GM23338 (cell line): Measurements from ENCODE around the gene KLC3. TPM values are rescaled to one million over a fixed set of nuclear protein-coding genes. Genes with fewer than 3 reads are reported as not detected.

Experiments used
- ATAC-seq: fragments of 200-7000 bp; cut with Tn5 transposase; 3 replicates; pipeline ENCODE4 v1.9.1; 2020
- DNase-seq: peaks from one replicate; pipeline ENCODE4 v3.0.0-alpha.2; 2015; ENCODE audit warnings: low spot score
- H2AFZ ChIP-seq: fragments of 200-600 bp; sonication (generic); 2 replicates; pipeline ENCODE4 v1.8.0; 2016; ENCODE audit warnings: antibody characterized with exemption, mild to moderate bottlenecking, moderate library complexity
- H3F3A ChIP-seq: fragments of 200-600 bp; sonication (generic); replicated peaks from 2 replicates; pipeline ENCODE4 v1.8.0; 2017; ENCODE audit warnings: antibody characterized with exemption, mixed run types, low read depth
- H3K27ac ChIP-seq: fragments of 200-600 bp; sonication (generic); 2 replicates; pipeline ENCODE4 v1.6.1; 2016; ENCODE audit warnings: low read depth
- H3K27me3 ChIP-seq: fragments of 200-600 bp; sonication (generic); 2 replicates; pipeline ENCODE4 v1.8.0; 2016; ENCODE audit warnings: mild to moderate bottlenecking, mixed run types, moderate library complexity; ENCODE audit not compliant: insufficient read depth
- H3K36me3 ChIP-seq: fragments of 200-600 bp; sonication (generic); 2 replicates; pipeline ENCODE4 v1.8.0; 2016; ENCODE audit warnings: mild to moderate bottlenecking; ENCODE audit not compliant: insufficient read depth
- H3K4me1 ChIP-seq: fragments of 200-600 bp; sonication (generic); 2 replicates; pipeline ENCODE4 v1.8.0; 2016; ENCODE audit warnings: mild to moderate bottlenecking, moderate library complexity; ENCODE audit not compliant: insufficient read depth
- H3K4me2 ChIP-seq: fragments of 200-600 bp; sonication (generic); 2 replicates; pipeline ENCODE4 v1.7.1; 2017; ENCODE audit warnings: mixed run types
- H3K4me3 ChIP-seq: fragments of 200-600 bp; sonication (generic); 2 replicates; pipeline ENCODE4 v1.6.1; 2016; ENCODE audit warnings: mixed run types
- H3K79me2 ChIP-seq: fragments of 200-600 bp; sonication (generic); replicated peaks from 2 replicates; pipeline ENCODE4 v1.8.0; 2017; ENCODE audit warnings: mild to moderate bottlenecking; ENCODE audit not compliant: insufficient read depth
- H3K9me2 ChIP-seq: fragments of 200-600 bp; sonication (generic); 2 replicates; pipeline ENCODE4 v1.8.0; 2017; ENCODE audit not compliant: insufficient read depth
- H4K20me1 ChIP-seq: fragments of 200-600 bp; sonication (generic); replicated peaks from 2 replicates; pipeline ENCODE4 v1.8.0; 2017; ENCODE audit warnings: mild to moderate bottlenecking; ENCODE audit not compliant: insufficient read depth
- H3K27ac Mint-ChIP-seq: 2 replicates; pipeline ENCODE4 v1.8.0; 2020; ENCODE audit warnings: inconsistent platforms, mild to moderate bottlenecking, moderate library complexity, mixed read lengths
- H3K27me3 Mint-ChIP-seq: 3 replicates; pipeline ENCODE4 v1.8.0; 2022; ENCODE audit warnings: low read depth, mild to moderate bottlenecking, moderate library complexity, mixed read lengths, inconsistent platforms; ENCODE audit not compliant: insufficient read depth, poor library complexity
- H3K36me3 Mint-ChIP-seq: 3 replicates; pipeline ENCODE4 v1.8.0; 2021; ENCODE audit warnings: low read depth, mild to moderate bottlenecking, inconsistent platforms, moderate library complexity, mixed read lengths
- H3K4me1 Mint-ChIP-seq: 3 replicates; pipeline ENCODE4 v1.8.0; 2020; ENCODE audit warnings: mild to moderate bottlenecking, inconsistent platforms, mixed read lengths
- H3K4me3 Mint-ChIP-seq: 3 replicates; pipeline ENCODE4 v1.8.0; 2021; ENCODE audit warnings: moderate library complexity, mild to moderate bottlenecking, inconsistent platforms, mixed read lengths
- H3K9me3 Mint-ChIP-seq: 3 replicates; pipeline ENCODE4 v1.8.0; 2020; ENCODE audit warnings: moderate library complexity, mild to moderate bottlenecking, inconsistent platforms, mixed read lengths
- CREB1 ChIP-seq: fragments of 250-450 bp; sonication (Bioruptor Pico); IDR thresholded peaks from 2 replicates; pipeline ENCODE4 v1.5.0; 2020; ENCODE audit warnings: low read depth, mild to moderate bottlenecking, moderate library complexity
- EZH2phosphoT487 ChIP-seq: fragments of 200-600 bp; sonication (generic); IDR thresholded peaks from one replicate; pipeline ENCODE4 v1.8.1; 2018; ENCODE audit warnings: antibody characterized with exemption; ENCODE audit not compliant: unreplicated experiment
- JUNB ChIP-seq: IDR thresholded peaks from one replicate; pipeline ENCODE4 v1.6.1; 2016; ENCODE audit warnings: antibody characterized with exemption; ENCODE audit not compliant: unreplicated experiment
- NANOG ChIP-seq: IDR thresholded peaks from 2 replicates; pipeline ENCODE4 v1.6.1; 2016; ENCODE audit warnings: antibody characterized with exemption, borderline replicate concordance
- POLR2AphosphoS5 ChIP-seq: IDR thresholded peaks from 2 replicates; pipeline ENCODE4 v1.6.1; 2016; ENCODE audit warnings: antibody characterized with exemption, low read depth
- STAT1 ChIP-seq: IDR thresholded peaks from one replicate; pipeline ENCODE4 v1.6.1; 2016; ENCODE audit warnings: antibody characterized with exemption; ENCODE audit not compliant: unreplicated experiment
- ZNF114 ChIP-seq: fragments of 250-450 bp; sonication (Bioruptor Pico); IDR thresholded peaks from 2 replicates; pipeline ENCODE4 v1.5.0; 2020; ENCODE audit warnings: mild to moderate bottlenecking, moderate library complexity
- ZNF331 ChIP-seq: fragments of 250-450 bp; sonication (Bioruptor Pico); IDR thresholded peaks from 2 replicates; pipeline ENCODE4 v1.5.0; 2020; ENCODE audit warnings: low read depth, mild to moderate bottlenecking, moderate library complexity
- polyA plus RNA-seq: library from polyadenylated mRNA; unstranded; fragments of >200 nt; fragmentation: Nextera tagmentation; extraction: Ambion mirVana; gene quantifications from 2 replicates; pipeline ENCODE4 v1.2.1, GENCODE V29; 2016
- total RNA-seq: library from RNA; depleted of rRNA; stranded (reverse); fragments of >200 nt; shearing (Covaris generic); gene quantifications from 2 replicates; pipeline ENCODE4 v1.2.3, GENCODE V29; 2014
- TF ChIP-seq, protein P1 (sequence below), 2 experiments: fragments of 200-600 bp in 1 of 2; sonication (generic) in 1 of 2; conservative IDR thresholded peaks; 2 replicates each; pipeline versions ENCODE4 v1.5.1 to v1.6.1; 2016 to 2017; ENCODE audit warnings: antibody characterized with exemption in 2 of 2, low read depth in 2 of 2, mild to moderate bottlenecking in 2 of 2, moderate library complexity in 1 of 2
- TF ChIP-seq, protein P2 (sequence below): IDR thresholded peaks from 2 replicates; pipeline ENCODE4 v1.6.1; 2016; ENCODE audit warnings: antibody characterized with exemption

Gene KLC3
- total and polyA plus RNA-seq, 2 experiments from 2014 or later, result 3.1 to 6.4 TPM

DNA sequence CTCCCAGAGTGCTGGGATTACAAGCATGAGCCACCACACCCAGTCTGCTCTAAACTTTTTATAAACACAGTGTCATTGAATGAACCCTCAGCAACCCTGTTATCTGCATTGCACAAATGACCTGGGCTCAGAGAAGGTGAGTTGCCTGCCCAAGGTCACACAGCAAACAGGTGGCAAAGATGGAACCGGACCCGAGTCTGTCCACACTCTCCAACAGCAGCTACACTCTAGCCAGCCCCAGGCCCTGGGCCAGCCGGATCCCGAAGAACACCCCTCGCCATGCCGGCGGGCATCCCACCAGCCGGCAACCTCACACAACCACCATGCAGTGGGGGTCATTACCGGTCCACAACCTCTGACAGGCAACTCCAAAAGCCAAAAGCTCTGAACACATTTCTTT is 15.4 kb downstream of the KLC3 start (continued):
- TF ChIP-seq JUNB, result no peak
- no peak for TF ChIP-seq STAT1
- TF ChIP-seq EZH2phosphoT487, result no peak

DNA sequence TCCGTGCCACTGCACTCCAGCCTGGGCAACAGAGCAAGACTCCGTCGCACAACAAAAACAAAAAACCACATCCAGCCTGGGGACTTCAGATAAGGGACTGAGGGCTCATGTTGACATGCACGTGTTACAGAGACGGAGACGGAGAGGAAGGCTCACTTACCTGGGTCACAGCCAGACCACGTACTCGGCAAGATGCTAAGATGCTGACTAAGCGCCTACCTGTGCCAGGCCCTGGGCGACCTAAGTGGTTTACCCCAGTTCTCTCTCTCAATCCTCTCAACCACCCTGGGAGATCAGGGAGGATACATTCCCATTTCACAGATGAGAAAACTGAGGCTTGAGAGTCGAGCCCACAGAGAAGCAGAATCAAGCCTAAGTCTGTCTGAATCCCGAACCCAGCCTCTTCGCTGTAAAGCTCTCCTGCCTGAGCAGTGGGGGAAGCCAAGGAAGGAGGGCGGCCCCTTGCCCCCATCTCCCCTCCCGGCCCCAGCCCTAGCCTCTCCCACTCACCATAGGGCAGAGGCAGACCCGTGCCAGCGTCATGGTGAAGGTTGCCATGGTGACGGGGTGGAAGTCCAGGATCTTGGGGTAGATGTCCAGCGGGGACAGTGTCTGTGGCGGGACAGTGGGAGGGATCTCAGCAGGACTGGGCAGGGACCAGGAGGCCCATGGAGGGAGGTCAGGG is 16.4 kb downstream of the KLC3 start:
- TF ChIP-seq EZH2phosphoT487, result no peak
- no peak for TF ChIP-seq ZNF114
- TF ChIP-seq, protein P1, sequence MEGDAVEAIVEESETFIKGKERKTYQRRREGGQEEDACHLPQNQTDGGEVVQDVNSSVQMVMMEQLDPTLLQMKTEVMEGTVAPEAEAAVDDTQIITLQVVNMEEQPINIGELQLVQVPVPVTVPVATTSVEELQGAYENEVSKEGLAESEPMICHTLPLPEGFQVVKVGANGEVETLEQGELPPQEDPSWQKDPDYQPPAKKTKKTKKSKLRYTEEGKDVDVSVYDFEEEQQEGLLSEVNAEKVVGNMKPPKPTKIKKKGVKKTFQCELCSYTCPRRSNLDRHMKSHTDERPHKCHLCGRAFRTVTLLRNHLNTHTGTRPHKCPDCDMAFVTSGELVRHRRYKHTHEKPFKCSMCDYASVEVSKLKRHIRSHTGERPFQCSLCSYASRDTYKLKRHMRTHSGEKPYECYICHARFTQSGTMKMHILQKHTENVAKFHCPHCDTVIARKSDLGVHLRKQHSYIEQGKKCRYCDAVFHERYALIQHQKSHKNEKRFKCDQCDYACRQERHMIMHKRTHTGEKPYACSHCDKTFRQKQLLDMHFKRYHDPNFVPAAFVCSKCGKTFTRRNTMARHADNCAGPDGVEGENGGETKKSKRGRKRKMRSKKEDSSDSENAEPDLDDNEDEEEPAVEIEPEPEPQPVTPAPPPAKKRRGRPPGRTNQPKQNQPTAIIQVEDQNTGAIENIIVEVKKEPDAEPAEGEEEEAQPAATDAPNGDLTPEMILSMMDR (conservative IDR thresholded peaks at IDR 0.05; ENCODE audit: low read depth in 2 of 2), result no peak
- TF ChIP-seq ZNF331 (CRISPR knock-in tag), result no peak
- no peak for TF ChIP-seq POLR2AphosphoS5
- no peak for TF ChIP-seq NANOG
- Mint-ChIP-seq H3K9me3 (no peaks in the 10 kb centered on the region), H3K27ac (no peak overlapping the region), H3K4me3 (no peak overlapping the region), H3K27me3 (peaks cover 23% of the 10 kb centered on the region), H3K4me1 (no peaks in the 10 kb centered on the region; the same call in 2 of the 3 replicates), H3K36me3 (peaks cover 84% of the 10 kb centered on the region)
- Histone ChIP-seq H3K36me3 (peaks cover 38% of the 10 kb centered on the region), H3F3A (no peaks in the 10 kb centered on the region), H3K79me2 (no peaks in the 10 kb centered on the region), H4K20me1 (peaks cover 10% of the 10 kb centered on the region), H3K27ac (no peak overlapping the region), H2AFZ (no peak overlapping the region), H3K9me2 (no peaks in the 10 kb centered on the region), H3K4me3 (no peak overlapping the region), H3K4me1 (no peaks in the 10 kb centered on the region), H3K27me3 (no peaks in the 10 kb centered on the region), H3K4me2 (no peak overlapping the region)
- ATAC-seq (no peak), DNase-seq (no peak)

DNA sequence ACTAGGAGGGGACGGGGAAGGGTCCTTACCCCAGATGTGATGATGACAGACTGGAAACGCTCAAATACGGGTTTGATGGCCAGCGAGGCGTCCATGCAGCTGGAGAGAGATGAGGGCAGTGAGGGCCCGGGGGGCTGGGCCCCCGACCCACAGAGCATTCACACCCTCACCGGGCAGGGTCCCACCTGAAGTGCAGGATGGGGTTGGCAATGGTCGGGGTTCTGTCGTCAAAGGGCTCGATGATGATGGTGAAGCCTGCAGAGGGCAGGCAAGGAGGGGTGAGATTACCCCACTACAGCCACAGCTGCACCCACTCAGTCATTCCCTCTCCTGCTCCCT is 16.9 kb downstream of the KLC3 start:
- DNase-seq, result no peak
- no peaks in the 10 kb centered on the region for H3K4me1 ChIP-seq
- TF ChIP-seq, protein P1 (conservative IDR thresholded peaks at IDR 0.05; ENCODE audit: low read depth in 2 of 2), result no peak
- TF ChIP-seq ZNF331 (CRISPR knock-in tag), result no peak
- no peak for TF ChIP-seq STAT1
- no peak for TF ChIP-seq CREB1
- TF ChIP-seq JUNB, result no peak
- TF ChIP-seq, protein P2, sequence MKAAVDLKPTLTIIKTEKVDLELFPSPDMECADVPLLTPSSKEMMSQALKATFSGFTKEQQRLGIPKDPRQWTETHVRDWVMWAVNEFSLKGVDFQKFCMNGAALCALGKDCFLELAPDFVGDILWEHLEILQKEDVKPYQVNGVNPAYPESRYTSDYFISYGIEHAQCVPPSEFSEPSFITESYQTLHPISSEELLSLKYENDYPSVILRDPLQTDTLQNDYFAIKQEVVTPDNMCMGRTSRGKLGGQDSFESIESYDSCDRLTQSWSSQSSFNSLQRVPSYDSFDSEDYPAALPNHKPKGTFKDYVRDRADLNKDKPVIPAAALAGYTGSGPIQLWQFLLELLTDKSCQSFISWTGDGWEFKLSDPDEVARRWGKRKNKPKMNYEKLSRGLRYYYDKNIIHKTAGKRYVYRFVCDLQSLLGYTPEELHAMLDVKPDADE, result no peak
- no peak for TF ChIP-seq NANOG
- TF ChIP-seq ZNF114, result no peak

More for the DNA sequence above, 16.9 kb downstream of the KLC3 start:
- H3K4me3 ChIP-seq, result no peak overlapping the region
- Mint-ChIP-seq H3K4me3 (no peak overlapping the region), H3K9me3 (no peaks in the 10 kb centered on the region), H3K36me3 (peaks cover 87% of the 10 kb centered on the region), H3K27ac (no peak overlapping the region), H3K4me1 (no peaks in the 10 kb centered on the region; the same call in 2 of the 3 replicates), H3K27me3 (peaks cover 23% of the 10 kb centered on the region)
- no peak overlapping the region for H3K4me2 ChIP-seq
- H4K20me1 ChIP-seq, result peaks cover 10% of the 10 kb centered on the region
- H2AFZ ChIP-seq, result no peak overlapping the region
- no peak overlapping the region for H3K27ac ChIP-seq
- H3K36me3 ChIP-seq, result peaks cover 38% of the 10 kb centered on the region
- H3K79me2 ChIP-seq, result no peaks in the 10 kb centered on the region
- no peaks in the 10 kb centered on the region for H3K27me3 ChIP-seq
- H3K9me2 ChIP-seq, result no peaks in the 10 kb centered on the region
- ATAC-seq, result no peak
- H3F3A ChIP-seq, result no peaks in the 10 kb centered on the region
